HG03378 (cell line): Measurements from ENCODE around the gene WDR87.

Experiments used
- ATAC-seq: cut with Tn5 transposase; IDR thresholded peaks from one replicate; pipeline ENCODE4 v1.9.1; 2021; ENCODE audit warnings: mild to moderate bottlenecking, moderate library complexity; ENCODE audit not compliant: unreplicated experiment

The WDR87 gene

GRCh38 chr19:37905946-37906868, at the start of gene WDR87:
Gene WDR87, minus strand, starts transcription at chr19:37906594. Its CDS starts 8,355 bp downstream, at chr19:37898239.
- no peak for ATAC-seq

GRCh38 chr19:37955986-37956385, 49.6 kb upstream of the WDR87 start:
- ATAC-seq, result no peak

DNA sequence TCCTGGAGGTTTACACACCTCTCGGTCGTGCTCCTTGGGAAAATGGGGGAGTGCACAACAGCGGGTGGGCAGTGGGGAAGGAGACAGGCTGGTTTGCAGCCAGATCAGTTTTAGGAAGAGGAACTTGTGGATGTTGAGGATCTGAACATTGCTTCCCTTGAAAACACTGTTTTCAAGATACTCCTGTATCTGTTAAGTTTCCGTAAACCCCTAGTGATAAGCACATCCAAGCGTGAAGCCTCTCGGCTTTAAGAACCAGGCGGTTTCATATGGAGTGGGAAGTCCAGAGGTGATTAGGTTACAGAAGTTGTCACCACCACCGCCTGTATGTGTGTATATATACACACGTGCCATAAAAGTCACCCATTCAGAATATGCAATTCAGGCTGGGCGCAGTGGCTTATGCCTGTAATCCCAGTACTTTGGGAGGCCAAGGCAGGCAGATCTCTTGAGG, 48.1 kb upstream of the WDR87 start:
- ATAC-seq, result no peak

GRCh38 chr19:37953918-37954303, 47.5 kb upstream of the WDR87 start:
- no peak for ATAC-seq

DNA sequence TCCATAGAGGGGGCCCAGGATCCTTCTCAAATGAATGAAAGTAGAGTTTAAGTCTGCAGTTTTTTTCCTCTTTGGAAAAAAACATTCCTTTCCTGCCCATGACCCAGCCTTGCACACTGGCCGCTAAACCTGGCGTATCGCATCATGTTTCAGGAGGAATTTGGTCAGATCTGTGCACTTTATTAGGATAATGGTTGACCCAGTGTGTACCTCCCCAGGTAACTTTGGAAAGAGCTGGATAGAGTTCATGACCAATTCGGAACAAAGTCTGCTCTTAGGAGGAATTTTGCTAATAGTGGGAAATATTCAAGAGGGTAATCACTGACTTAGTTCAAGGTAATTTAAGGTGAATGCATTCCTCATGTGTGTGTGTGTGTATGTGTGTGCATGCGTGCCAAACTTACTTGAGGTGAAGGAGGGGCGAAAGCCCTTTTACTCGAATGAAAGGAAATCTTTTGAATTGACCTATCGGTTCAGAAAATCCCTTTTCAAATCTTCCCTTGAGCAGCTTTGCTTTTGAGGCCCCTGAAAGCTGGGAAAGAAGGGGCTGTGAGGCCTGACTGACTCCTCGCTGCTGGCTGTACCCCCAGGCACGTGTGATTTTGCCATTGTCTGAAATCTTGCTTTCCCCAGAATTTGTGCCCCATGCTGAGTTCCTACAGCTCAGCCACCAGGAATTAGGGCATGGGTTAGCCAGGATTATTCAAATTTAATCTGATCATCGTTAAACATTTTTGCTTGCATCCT, 47.0 kb upstream of the WDR87 start:
- ATAC-seq, result no peak

- no peak for ATAC-seq
These were observed 45.4 kb upstream of the WDR87 start for GRCh38 chr19:37951816-37952210.

DNA sequence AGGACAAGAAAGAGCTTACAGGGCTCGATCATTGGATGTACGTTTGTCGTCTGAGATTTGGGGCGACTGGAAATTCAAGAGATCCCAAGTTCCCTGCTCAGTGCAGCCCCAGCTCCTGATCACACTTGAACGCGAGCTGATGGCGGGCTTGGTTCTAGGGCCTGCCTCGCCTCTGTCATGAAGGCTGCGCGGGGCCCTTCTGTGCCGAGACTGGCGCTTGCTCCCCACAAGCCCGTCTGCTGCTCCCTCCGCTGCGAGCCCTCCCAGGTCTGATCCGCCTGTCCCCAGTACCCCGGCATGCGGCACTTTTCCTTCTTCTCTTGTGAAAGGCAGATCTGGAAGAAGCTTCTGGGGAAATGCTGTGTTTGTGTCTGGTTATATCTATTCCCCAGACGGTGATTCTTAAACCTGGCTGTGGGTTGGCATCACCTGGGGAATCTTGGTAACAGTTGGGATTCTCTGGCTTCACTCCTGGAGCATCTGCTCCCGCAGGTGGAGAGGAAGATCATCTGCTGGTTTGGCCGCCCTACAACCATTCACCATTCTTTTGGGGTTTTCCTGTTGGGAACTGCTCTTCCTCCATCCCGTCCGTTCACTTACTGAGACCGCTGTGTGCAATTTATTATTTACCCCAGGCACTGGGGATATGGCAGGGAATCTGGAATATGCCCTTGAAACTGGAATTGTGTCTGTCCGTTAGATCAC, 44.2 kb upstream of the WDR87 start:
- ATAC-seq, result no peak

GRCh38 chr19:37948362-37948761, 42.0 kb upstream of the WDR87 start:
- no peak for ATAC-seq

- ATAC-seq, result no peak
These were observed 41.4 kb upstream of the WDR87 start for GRCh38 chr19:37947778-37948177.

DNA sequence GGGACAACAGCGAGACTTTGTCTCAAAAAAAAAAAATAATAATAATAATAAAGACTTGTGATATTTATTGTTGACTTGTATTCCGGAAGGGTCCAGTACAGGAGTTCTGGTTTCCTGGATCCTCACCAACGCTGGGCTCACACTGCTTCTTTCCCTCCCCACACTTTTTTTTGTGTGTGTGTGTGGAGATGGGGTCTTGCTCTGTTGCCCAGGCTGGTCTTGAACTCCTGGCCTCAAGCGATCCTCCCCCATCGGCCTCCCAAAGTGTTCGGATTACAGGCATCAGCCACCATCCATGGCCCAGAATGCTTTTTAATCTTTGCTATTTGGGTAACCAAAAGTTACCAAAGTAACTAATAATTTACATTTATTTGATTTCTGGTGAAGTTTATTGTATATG, 39.7 kb upstream of the WDR87 start:
- no peak for ATAC-seq

- no peak for ATAC-seq
These were observed 37.1 kb upstream of the WDR87 start for GRCh38 chr19:37943480-37943879.

- no peak for ATAC-seq
These were observed 36.1 kb upstream of the WDR87 start for GRCh38 chr19:37942516-37942902.

- ATAC-seq, result no peak
These were observed 35.6 kb upstream of the WDR87 start for GRCh38 chr19:37941782-37942515.

- ATAC-seq, result no peak
These were observed 32.0 kb upstream of the WDR87 start for GRCh38 chr19:37938353-37938752.

- no peak for ATAC-seq
These were observed 30.5 kb upstream of the WDR87 start for GRCh38 chr19:37936886-37937285.

GRCh38 chr19:37936166-37936565, 29.8 kb upstream of the WDR87 start:
- ATAC-seq, result no peak

DNA sequence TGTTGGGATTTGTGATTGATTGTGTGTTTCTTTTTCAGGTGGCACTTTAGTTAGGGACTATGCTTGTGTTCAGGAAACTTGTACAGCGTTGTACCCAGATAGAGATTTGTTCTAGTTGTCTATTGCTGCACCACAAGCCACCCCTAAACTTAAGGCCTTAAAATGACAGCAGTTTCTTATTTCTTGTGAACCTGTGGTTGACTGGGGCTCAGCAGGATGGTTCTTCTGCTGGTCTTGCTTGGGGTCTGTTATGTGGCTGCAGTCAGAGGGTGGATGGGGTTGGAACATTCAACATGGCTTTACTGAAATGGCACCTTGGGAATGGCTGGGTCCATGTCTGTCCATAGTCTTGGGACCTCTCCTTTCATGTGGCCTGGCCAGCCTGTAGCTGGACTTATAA, 28.9 kb upstream of the WDR87 start:
- ATAC-seq, result no peak

DNA sequence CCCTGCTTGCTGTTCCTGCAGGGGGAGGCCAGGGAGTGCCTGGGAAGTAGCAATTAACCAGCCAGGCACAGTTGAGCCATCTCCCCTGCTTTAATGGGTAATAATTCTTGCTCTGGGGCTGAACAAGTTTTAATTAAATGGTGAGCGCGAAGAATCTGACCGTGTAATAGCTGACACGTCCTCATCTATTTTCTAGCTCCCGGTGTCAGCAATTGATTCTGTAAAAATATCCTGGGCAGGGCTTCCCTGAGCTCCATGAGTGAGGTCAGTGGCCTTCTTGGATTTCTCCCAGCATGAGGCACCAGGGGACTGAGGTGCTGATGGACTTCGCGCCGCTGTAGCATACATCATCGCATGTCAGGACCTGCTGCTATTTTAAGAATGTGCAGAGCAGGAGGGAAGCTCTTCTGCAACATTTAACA, 27.6 kb upstream of the WDR87 start:
- no peak for ATAC-seq

- no peak for ATAC-seq
These were observed 26.9 kb upstream of the WDR87 start for GRCh38 chr19:37932985-37933936.
